Trophoblast cell (in vitro differentiated cells and primary cell): ENCODE measurements around the gene MLKL. TPM values are rescaled to one million over a fixed set of nuclear protein-coding genes. Genes with fewer than 3 reads are reported as not detected.
A peak's percentile ranks its signal among the peaks of the same experiment; 100 is the strongest.

Experiments used
- DNase-seq, 2 donors: peaks; one replicate each; pipeline ENCODE4 v3.0.0-alpha.2; 2016
- H2AFZ ChIP-seq: 2 replicates; pipeline ENCODE4 v1.6.1; 2013; ENCODE audit warnings: low read length, moderate library complexity, mild to moderate bottlenecking; ENCODE audit not compliant: insufficient read depth, poor library complexity
- H2AK5ac ChIP-seq: 2 replicates; pipeline ENCODE4 v1.6.1; 2013; ENCODE audit warnings: mild to moderate bottlenecking, low read length
- H2BK120ac ChIP-seq: 2 replicates; pipeline ENCODE4 v1.6.1; 2013; ENCODE audit warnings: low read length, mild to moderate bottlenecking, moderate library complexity; ENCODE audit not compliant: insufficient read depth, poor library complexity
- H2BK12ac ChIP-seq: 2 replicates; pipeline ENCODE4 v1.6.1; 2013; ENCODE audit warnings: mild to moderate bottlenecking, low read length, moderate library complexity
- H2BK5ac ChIP-seq: 2 replicates; pipeline ENCODE4 v1.6.1; 2013; ENCODE audit warnings: low read length, low read depth, moderate library complexity, mild to moderate bottlenecking; ENCODE audit not compliant: poor library complexity
- H3K14ac ChIP-seq: 2 replicates; pipeline ENCODE4 v1.6.1; 2013; ENCODE audit warnings: mild to moderate bottlenecking, low read length
- H3K18ac ChIP-seq: 2 replicates; pipeline ENCODE4 v1.6.1; 2013; ENCODE audit warnings: mild to moderate bottlenecking, low read length
- H3K23ac ChIP-seq: 2 replicates; pipeline ENCODE4 v1.6.1; 2013; ENCODE audit warnings: low read length
- H3K27ac ChIP-seq: 2 replicates; pipeline ENCODE4 v1.5.1; 2013; ENCODE audit warnings: low read depth, mild to moderate bottlenecking, inconsistent platforms, low read length, moderate library complexity
- H3K27me3 ChIP-seq: 2 replicates; pipeline ENCODE4 v1.6.1; 2013; ENCODE audit warnings: inconsistent platforms, mild to moderate bottlenecking, low read length, moderate library complexity; ENCODE audit not compliant: insufficient read depth
- H3K36me3 ChIP-seq, 2 experiments: 1 replicate in 1 of 2; 2 replicates in 1 of 2; pipeline ENCODE4 v1.6.1; 2013; ENCODE audit warnings: low read length in 2 of 2, mild to moderate bottlenecking in 2 of 2, moderate library complexity in 1 of 2; ENCODE audit not compliant: insufficient read depth in 2 of 2, control insufficient read depth in 1 of 2
- H3K4ac ChIP-seq: 2 replicates; pipeline ENCODE4 v1.6.1; 2013; ENCODE audit warnings: low read depth, mild to moderate bottlenecking, low read length, moderate library complexity
- H3K4me1 ChIP-seq, 2 experiments: 1 replicate in 1 of 2; 2 replicates in 1 of 2; pipeline ENCODE4 v1.6.1; 2013; ENCODE audit warnings: low read length in 2 of 2, mild to moderate bottlenecking in 2 of 2, moderate library complexity in 1 of 2; ENCODE audit not compliant: insufficient read depth in 2 of 2, control insufficient read depth in 1 of 2
- H3K4me2 ChIP-seq: 2 replicates; pipeline ENCODE4 v1.6.1; 2013; ENCODE audit warnings: inconsistent platforms, mild to moderate bottlenecking, low read length, moderate library complexity
- H3K4me3 ChIP-seq: 2 replicates; pipeline ENCODE4 v1.5.1; 2013; ENCODE audit warnings: mild to moderate bottlenecking, low read depth, low read length, inconsistent platforms
- H3K79me1 ChIP-seq: one replicate; pipeline ENCODE4 v1.6.1; 2013; ENCODE audit warnings: low read length
- H3K79me2 ChIP-seq: 2 replicates; pipeline ENCODE4 v1.6.1; 2013; ENCODE audit warnings: low read length, mild to moderate bottlenecking; ENCODE audit not compliant: control insufficient read depth, insufficient read depth, poor library complexity
- H3K9ac ChIP-seq: 2 replicates; pipeline ENCODE4 v1.6.1; 2013; ENCODE audit warnings: mild to moderate bottlenecking, low read length
- H3K9me3 ChIP-seq: 2 replicates; pipeline ENCODE4 v1.6.1; 2013; ENCODE audit warnings: low read depth, mild to moderate bottlenecking, control low read depth, inconsistent platforms, low read length; ENCODE audit not compliant: insufficient read depth
- H4K12ac ChIP-seq: 2 replicates; pipeline ENCODE4 v1.6.1; 2013; ENCODE audit warnings: low read depth, mild to moderate bottlenecking, low read length, moderate library complexity
- H4K8ac ChIP-seq: 2 replicates; pipeline ENCODE4 v1.6.1; 2013; ENCODE audit warnings: low read depth, mild to moderate bottlenecking, low read length, moderate library complexity
- H4K91ac ChIP-seq: one replicate; pipeline ENCODE4 v1.6.1; 2013; ENCODE audit warnings: low read depth, mild to moderate bottlenecking, low read length, moderate library complexity
- WGBS: extraction: QIAGEN DNeasy Blood & Tissue Kit; methylation state at CpG from one replicate; pipeline ENCODE4 v1.1.7; 2013; ENCODE audit warnings: missing lambda C conversion rate; ENCODE audit not compliant: insufficient read length, insufficient coverage; ENCODE audit errors: extremely low coverage; 5-methylcytosine and 5-hydroxymethylcytosine counted together
- polyA plus RNA-seq: library from polyadenylated mRNA; stranded (reverse); fragments of 200-250 nt; gene quantifications from 2 replicates; pipeline ENCODE4 v1.2.3, GENCODE V29; 2013

The MLKL gene
- 0.05 and 0.06 TPM in 2 replicates for polyA plus RNA-seq

DNA sequence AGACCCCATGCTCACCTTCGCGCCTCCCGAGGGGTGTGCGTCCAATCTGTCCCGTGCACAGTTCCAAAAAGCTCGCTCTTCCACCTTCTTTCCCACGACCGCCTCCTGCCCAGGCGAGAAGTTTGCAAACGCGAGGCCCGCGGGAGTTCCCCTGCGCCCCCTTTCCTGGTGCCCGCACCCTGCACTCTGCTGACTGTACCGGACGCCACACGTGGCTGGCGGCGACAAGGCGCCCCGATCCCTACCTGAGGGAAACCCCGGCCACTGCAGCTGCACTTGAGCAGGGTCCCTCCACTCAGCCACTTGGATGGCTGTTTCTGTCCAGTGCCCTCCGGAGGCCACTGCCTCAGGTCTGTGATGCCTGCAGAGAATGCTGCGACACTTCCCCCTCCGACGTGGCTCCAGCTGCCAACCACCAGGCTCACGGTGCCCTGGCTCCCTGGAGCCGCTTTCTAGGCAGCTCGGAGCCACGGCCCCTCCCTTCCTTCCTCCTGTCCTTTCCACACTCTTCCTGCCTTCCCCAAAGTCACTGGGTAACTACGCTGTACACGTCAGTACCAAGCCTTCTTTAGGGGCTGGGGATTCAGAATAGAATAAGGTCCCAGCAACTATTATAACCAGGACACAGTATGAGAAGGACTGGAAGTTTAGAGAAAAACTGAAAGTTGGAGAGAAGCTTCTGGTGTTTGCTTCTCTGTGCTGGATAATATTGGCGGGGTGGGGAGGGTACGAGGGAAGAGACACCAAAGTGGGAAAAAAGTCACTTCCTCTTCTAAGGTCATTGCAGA lies at the start of gene MLKL:
TSS of gene MLKL (minus strand) at position 425 of the 788 bp plus-strand sequence. CDS start 5,105 bp downstream, outside the sequence.
- Histone ChIP-seq H2AK5ac (no peak within 1 kb of the TSS), H4K12ac (no peak within 1 kb of the TSS), H2BK12ac (no peak within 1 kb of the TSS), H3K4ac (no peak within 1 kb of the TSS), H3K79me1 (no peaks in the 10 kb centered on the region), H3K4me3 (peak within 1 kb of the TSS; percentile 16), H3K9ac (no peak within 1 kb of the TSS), H2BK5ac (no peak within 1 kb of the TSS), H4K91ac (no peak within 1 kb of the TSS), H3K79me2 (no peaks in the 10 kb centered on the region), H3K4me1 (no peaks in the 10 kb centered on the region), H3K18ac (no peak within 1 kb of the TSS), H2BK120ac (no peak within 1 kb of the TSS), H3K27me3 (no peaks in the 10 kb centered on the region), H3K14ac (no peak within 1 kb of the TSS), H4K8ac (no peak within 1 kb of the TSS), H3K36me3 (no peaks in the 10 kb centered on the region), H3K23ac (no peak within 1 kb of the TSS), H3K27ac (no peak within 1 kb of the TSS), H3K4me2 (peak within 1 kb of the TSS; percentile 48), H2AFZ (no peak within 1 kb of the TSS), H3K9me3 (no peaks in the 10 kb centered on the region)
- peak; percentile 36 to 50 for DNase-seq
- WGBS, result no CpG with 5 or more reads among the region's 35 CpGs

DNA sequence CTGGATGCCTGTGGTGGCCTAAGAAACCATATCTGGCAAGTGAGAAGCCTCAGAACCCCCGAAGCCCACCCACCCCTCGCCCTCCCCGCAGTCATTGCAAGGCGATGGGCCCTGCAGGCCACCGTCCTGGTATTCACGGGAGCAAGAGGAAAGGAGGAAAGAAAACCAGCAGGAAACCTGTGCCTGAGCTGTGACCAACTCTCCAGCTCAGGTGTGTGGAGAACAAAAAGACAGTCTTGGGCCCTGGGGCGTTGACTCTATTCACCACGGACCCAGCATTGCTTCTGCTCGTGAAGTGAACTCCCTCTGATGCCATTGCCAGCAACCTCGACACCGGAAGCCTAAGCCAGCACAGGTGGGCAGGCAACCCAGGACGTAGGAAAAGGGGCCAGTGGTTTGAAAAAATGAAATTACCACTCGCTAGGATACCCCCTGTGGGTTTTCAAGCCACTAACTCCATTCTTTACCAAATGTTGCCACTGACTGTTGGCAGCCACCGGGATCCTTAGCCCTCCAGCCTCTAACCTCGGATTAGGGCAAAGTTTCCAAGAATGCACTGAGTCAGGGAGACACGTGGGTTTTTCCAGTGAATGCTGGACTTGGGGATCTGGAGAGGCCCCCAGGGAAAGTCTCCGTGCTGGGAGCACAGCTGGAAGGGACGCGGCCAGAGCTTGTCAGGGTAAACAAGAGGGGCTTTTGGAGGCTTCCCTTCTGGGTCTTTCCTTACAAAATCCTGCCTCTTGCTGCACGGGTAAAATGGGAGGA lies 48.8 kb upstream of the MLKL start:
- no peak overlapping the region for H2AFZ ChIP-seq
- H3K79me1 ChIP-seq, result no peaks in the 10 kb centered on the region
- H4K12ac ChIP-seq, result no peak overlapping the region
- WGBS, result no CpG with 5 or more reads among the region's 20 CpGs
- no peak overlapping the region for H2BK120ac ChIP-seq
- no peak overlapping the region for H3K9ac ChIP-seq
- H3K4me2 ChIP-seq, result no peak overlapping the region
- H4K8ac ChIP-seq, result no peak overlapping the region
- no peaks in the 10 kb centered on the region for H3K27me3 ChIP-seq
- no peak overlapping the region for H3K4me3 ChIP-seq
- DNase-seq, result no peak
- no peak overlapping the region for H3K14ac ChIP-seq
- no peak overlapping the region for H2AK5ac ChIP-seq
- H3K4me1 ChIP-seq, result no peaks in the 10 kb centered on the region
- H3K4ac ChIP-seq, result no peak overlapping the region
- no peaks in the 10 kb centered on the region for H3K36me3 ChIP-seq
- no peak overlapping the region for H2BK5ac ChIP-seq
- H4K91ac ChIP-seq, result no peak overlapping the region
- H3K9me3 ChIP-seq, result peaks cover 2% of the 10 kb centered on the region
- no peak overlapping the region for H3K23ac ChIP-seq
- H3K79me2 ChIP-seq, result no peaks in the 10 kb centered on the region
- no peak overlapping the region for H2BK12ac ChIP-seq
- H3K27ac ChIP-seq, result no peak overlapping the region
- H3K18ac ChIP-seq, result no peak overlapping the region

DNA sequence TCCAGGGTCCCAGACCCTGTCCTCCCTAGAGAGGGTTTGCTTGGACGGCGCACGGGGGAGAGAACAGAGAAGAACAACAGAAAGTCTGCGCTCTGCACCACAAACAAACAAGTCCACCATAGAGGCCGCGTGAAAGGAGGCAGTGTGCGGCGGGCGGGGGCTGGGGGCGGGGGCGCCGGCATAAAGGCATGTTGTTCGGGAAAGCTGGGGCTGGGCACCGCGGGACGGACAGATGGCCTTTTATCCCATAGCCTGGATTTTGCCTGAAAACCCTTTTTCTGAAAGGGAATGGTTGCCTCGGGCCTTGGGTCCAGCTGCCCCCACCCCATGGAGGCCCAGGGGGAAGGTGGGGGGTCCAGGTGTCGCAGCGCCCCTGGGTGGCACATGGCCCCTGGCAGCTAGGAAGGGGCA lies 48.0 kb upstream of the MLKL start:
- H4K8ac ChIP-seq, result no peak overlapping the region
- H3K79me1 ChIP-seq, result no peaks in the 10 kb centered on the region
- no peak overlapping the region for H3K23ac ChIP-seq
- no peak overlapping the region for H3K4me2 ChIP-seq
- H3K14ac ChIP-seq, result no peak overlapping the region
- H3K27ac ChIP-seq, result no peak overlapping the region
- peaks cover 2% of the 10 kb centered on the region for H3K9me3 ChIP-seq
- no peaks in the 10 kb centered on the region for H3K4me1 ChIP-seq
- no peak overlapping the region for H3K18ac ChIP-seq
- no peaks in the 10 kb centered on the region for H3K79me2 ChIP-seq
- no peak overlapping the region for H4K12ac ChIP-seq
- no peak overlapping the region for H4K91ac ChIP-seq
- no peak overlapping the region for H2BK5ac ChIP-seq
- H2AFZ ChIP-seq, result no peak overlapping the region
- H3K36me3 ChIP-seq, result no peaks in the 10 kb centered on the region
- DNase-seq, result no peak
- no peak overlapping the region for H2AK5ac ChIP-seq
- H3K27me3 ChIP-seq, result no peaks in the 10 kb centered on the region
- H2BK120ac ChIP-seq, result no peak overlapping the region
- H3K9ac ChIP-seq, result no peak overlapping the region
- no peak overlapping the region for H3K4me3 ChIP-seq
- WGBS, result no CpG with 5 or more reads among the region's 19 CpGs
- no peak overlapping the region for H2BK12ac ChIP-seq
- no peak overlapping the region for H3K4ac ChIP-seq

DNA sequence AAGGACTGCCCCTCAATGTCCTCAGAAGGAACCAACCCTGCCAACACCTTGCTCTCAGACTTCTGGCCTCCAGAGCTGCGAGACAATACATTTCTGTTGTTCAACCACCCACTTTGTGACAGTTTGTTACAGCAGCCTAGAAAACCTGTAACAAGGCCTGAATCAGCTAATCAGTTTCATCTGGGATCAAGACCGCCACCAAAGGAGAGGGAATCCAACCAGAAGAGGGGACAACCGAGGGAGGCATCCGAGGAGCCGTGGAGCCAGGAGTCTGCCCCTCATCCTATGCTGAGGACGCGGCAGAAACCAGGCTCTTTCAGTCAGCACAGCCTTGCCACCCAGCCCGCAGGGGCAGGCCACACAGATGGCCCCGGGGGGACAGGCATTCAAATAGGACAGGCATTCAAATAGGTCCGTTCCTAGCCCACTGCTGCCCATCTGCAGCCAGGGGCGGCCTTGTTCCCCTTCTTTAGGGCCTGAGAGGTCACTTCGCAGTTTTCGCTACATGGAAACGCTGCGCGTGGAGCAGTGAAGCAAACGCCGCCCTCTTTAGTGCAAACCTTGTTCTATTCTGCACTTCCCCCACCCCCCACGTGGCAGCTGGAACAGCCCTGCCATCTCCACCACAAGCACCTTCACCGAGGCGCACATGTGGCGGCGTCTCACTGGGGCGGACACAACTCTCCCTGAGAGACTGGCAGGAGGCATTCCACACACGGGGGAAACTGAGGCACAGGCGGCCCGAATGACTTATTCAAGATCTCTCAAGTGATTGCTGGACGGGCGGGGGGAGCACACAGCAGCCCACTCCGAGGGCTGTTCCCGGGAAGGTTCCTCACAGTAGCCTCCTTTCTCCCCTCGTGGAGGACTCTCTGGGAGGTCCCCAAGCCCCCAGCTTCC lies 47.3 kb upstream of the MLKL start:
- Histone ChIP-seq H3K4ac (no peak overlapping the region), H2AK5ac (no peak overlapping the region), H3K79me2 (no peaks in the 10 kb centered on the region), H3K4me1 (no peaks in the 10 kb centered on the region), H4K91ac (no peak overlapping the region), H3K36me3 (no peaks in the 10 kb centered on the region), H3K4me3 (no peak overlapping the region), H4K8ac (no peak overlapping the region), H3K23ac (no peak overlapping the region), H2BK120ac (no peak overlapping the region), H3K27me3 (no peaks in the 10 kb centered on the region), H3K9ac (no peak overlapping the region), H3K9me3 (peaks cover 2% of the 10 kb centered on the region), H3K14ac (no peak overlapping the region), H3K4me2 (no peak overlapping the region), H2BK5ac (no peak overlapping the region), H4K12ac (no peak overlapping the region), H3K27ac (no peak overlapping the region), H2AFZ (no peak overlapping the region), H2BK12ac (no peak overlapping the region), H3K18ac (no peak overlapping the region), H3K79me1 (no peaks in the 10 kb centered on the region)
- WGBS, result no CpG with 5 or more reads among the region's 32 CpGs
- DNase-seq, result no peak
